GM12865 (cell line): ENCODE measurements around the gene GLTP.
"Not testable (repeated sequence)": the region's sequence is repeated elsewhere in the genome, so short reads cannot be mapped to it uniquely, and the experiment has no call there.

Source experiments
- DNase-seq: peaks from one replicate; pipeline ENCODE4 v3.0.0; 2010; ENCODE audit warnings: low read depth
- H3K4me3 ChIP-seq: 2 replicates; pipeline ENCODE4 v1.5.1; 2011; ENCODE audit warnings: mild to moderate bottlenecking, low read depth, low read length, control low read depth
- TF ChIP-seq, protein P1 (sequence below): IDR thresholded peaks from 2 replicates; pipeline ENCODE4 v1.5.1; 2011; ENCODE audit warnings: low read length, control low read depth, low read depth, inconsistent platforms; ENCODE audit not compliant: insufficient read depth; ENCODE audit errors: missing control alignments

Gene GLTP

DNA sequence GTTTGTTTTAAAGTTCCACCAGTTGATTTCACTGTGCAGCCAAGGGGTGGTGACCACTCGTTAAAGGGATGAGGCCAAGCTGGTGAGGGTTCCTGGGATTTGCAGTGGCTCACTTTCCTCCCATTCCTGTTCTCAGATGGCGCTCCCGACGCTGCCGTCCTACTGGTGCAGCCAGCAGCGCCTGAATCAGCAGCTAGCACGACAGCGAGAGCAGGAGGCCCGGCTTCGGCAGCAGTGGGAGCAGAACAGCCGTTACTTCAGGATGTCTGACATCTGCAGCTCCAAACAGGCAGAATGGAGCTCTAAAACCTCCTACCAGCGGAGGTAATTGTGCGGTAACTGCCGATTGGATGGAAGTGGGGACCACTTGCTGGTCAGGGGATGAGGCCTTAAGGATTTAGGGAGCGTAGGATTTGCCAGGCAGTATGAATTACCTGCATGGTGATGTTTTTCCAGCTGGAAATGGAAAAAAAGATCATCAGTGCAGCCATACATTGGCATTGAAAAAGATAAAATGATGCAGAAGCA, 22.6 kb upstream of the GLTP start:
- TF ChIP-seq, protein P1, sequence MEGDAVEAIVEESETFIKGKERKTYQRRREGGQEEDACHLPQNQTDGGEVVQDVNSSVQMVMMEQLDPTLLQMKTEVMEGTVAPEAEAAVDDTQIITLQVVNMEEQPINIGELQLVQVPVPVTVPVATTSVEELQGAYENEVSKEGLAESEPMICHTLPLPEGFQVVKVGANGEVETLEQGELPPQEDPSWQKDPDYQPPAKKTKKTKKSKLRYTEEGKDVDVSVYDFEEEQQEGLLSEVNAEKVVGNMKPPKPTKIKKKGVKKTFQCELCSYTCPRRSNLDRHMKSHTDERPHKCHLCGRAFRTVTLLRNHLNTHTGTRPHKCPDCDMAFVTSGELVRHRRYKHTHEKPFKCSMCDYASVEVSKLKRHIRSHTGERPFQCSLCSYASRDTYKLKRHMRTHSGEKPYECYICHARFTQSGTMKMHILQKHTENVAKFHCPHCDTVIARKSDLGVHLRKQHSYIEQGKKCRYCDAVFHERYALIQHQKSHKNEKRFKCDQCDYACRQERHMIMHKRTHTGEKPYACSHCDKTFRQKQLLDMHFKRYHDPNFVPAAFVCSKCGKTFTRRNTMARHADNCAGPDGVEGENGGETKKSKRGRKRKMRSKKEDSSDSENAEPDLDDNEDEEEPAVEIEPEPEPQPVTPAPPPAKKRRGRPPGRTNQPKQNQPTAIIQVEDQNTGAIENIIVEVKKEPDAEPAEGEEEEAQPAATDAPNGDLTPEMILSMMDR, result no peak
- DNase-seq, result no peak
- no peak overlapping the region for H3K4me3 ChIP-seq

DNA sequence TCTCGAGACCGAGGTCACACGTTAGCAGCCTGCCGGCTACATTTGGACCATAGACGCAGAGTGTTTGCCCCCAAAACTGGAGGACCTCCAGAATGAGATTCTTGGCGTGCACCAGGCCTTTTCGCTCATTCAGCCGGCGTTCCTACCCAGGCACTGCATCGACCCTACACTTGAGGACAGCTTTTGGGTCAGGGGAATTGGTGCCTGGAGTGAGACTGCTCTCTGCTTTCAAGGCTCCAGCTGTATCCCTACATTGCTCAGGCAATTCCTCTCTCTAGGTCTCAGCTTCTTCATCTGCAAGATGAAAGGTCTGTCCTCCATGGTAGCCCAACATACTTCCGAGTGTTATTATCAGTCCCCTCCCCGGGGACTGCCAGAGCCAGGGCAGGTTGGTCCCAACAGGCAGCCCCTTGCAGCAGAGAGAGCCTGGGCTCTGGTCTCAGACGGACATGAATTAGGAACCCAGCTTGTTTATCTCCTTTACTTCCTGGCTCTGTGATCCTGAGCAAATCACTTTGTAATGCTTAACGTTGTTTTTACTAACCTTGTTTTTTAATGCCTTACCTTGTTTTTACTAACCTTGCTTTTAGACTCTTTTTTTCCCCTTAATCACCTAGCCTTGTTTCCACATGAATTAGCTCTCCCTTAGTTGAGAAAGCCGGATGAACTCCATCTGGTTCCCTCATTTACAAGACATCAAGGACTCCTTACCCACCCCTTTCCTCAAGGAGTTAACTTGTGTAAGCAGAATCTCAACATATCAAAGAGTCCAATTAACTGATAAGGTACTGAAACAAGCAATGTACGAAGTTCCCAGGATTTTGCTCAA, 20.6 kb upstream of the GLTP start:
- H3K4me3 ChIP-seq, result peak overlapping the region; percentile 64
- TF ChIP-seq, protein P1, result no peak
- peak; percentile 24 for DNase-seq

DNA sequence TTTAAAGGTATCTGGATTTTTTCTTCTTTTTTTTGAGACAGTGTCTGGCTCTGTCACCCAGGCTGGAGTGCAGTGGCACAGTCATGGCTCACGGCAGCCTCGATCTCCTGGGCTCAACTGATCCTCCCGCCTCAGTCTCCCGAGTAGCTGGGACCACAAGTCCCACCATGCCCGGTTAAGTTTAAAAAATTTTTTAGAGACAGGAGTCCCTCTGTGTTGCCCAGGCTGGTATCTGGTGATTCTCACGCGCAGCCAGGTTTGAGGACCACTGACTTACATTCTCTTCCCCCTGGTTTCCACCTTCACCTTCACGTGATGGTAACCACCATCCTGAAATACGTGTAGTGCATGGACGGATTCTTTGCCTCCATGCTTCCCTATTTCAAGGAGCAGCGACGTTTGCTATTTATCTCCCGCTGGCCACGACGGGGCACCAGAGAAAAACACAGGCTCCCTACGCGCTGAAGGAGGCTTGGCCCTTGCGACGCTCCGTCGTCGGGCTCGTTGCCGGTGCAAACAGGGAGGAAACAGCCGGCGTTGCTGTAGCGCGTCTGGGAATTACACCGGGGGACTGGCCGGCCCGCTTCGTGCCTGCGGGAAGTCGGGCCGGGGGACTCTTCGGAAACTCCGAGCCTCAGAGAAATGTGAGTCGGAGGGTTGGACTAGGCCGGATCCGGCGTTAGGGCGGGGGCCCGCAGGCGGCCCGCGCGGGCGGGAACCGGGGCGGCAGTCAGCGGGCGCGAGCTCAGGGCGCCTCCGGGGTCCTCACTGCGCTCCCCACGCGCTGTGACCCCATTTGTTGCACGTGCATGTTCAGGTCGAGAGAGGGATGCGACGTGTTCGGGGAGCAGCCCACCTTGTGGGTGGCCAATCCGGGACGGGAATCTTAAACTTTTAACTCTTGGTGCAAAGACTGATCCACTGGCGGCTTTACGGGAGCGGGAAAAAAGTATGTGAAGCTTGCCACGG, 19.7 kb upstream of the GLTP start, which contains the start of gene TCHP:
TCHP (plus strand) TSS at position 492 of the 969 bp plus-strand sequence. CDS start 2,753 bp downstream, outside the sequence.
- peak; percentile 91 for DNase-seq
- TF ChIP-seq, protein P1, result no peak

DNA sequence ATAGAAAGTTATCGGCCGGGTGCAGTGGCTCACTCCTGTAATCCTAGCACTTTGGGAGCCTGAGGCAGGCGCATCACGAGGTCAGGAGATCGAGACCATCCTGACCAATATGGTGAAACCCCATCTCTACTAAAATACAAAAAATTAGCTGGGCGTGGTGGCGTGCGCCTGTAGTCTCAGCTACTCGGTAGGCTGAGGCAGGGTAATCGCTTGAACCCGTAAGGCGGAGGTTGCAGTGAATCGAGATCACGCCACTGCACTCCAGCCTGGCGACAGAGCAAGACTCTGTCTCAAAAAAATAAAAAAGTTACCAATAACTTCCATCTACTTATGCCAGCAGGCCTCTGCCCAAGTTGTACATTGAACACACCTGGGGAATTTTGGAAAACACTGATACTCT, 19.0 kb upstream of the GLTP start:
- peak overlapping the region; percentile 64 for H3K4me3 ChIP-seq

More for the DNA sequence above, 19.7 kb upstream of the GLTP start, which contains the start of gene TCHP:
- H3K4me3 ChIP-seq, result peak within 1 kb of the TSS; percentile 64

DNA sequence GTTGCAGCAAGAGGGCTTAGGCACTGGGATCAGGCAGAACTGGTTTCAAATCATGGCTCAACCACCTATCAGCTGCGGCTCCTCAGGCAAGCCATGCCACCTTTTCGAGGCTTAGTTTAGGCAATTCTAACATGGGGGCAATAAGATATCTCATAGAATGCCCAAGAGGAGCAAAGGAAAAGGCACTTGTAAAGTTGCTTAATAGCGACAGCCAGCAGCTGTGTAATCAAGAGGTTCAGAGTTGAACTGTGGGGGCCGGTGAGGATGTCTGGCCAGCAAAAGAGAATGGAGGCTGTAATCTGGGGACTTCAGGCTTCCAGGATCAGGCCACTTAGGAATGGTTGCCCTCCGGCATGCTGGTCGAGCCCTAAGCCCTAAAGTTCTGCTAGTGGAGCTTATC, 16.7 kb upstream of the GLTP start:
- DNase-seq, result no peak
- H3K4me3 ChIP-seq, result no peak overlapping the region
- TF ChIP-seq, protein P1, result no peak

More for the DNA sequence above, 19.0 kb upstream of the GLTP start:
- DNase-seq, result not testable (repeated sequence)

DNA sequence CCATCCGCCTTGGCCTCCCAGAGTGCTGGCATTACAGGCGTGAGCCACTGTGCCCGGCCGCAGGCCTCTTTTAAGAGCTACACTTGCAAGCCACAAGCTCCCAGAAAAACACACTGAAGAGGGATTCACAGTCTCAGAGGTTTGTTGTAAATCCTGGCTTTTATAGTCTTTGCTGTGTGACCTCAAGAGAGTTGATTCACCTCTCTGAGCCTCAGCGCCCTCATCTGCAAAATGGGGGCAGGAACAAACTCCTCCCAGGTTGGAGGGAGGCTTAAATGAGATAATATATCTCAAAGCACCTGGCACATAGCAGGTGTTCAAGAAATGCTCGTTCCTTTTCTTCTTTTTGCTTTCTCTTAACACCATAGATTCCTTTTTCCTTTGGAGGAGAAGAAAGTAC, 15.8 kb upstream of the GLTP start:
- no peak for DNase-seq
- H3K4me3 ChIP-seq, result no peak overlapping the region
- TF ChIP-seq, protein P1, result no peak

DNA sequence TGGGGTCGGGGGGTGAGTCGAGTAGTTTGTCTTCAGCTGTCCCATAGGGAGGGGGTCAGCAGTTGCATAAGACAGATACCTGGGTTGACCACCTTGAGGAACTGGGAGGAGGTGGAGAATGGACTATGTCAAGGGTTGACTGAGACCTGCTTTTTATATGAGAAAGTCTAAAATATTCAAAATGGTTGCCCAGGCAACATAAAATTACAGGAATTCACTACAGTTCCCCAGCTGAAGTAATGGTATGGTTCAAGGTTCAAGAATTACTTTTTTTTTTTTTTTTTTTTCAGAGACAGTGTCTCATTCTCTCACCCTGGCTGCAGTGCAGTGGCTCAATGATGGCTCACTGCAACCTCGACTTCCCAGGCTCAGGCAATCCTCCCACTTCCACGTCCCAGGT, 14.6 kb upstream of the GLTP start:
- TF ChIP-seq, protein P1, result no peak
- DNase-seq, result no peak
- H3K4me3 ChIP-seq, result no peak overlapping the region
